Cardiac muscle cell (in vitro differentiated cells and primary cell): ENCODE results near the gene TESK1. TPM values are rescaled to one million over a fixed set of nuclear protein-coding genes. Genes with fewer than 3 reads are reported as not detected.

Experiments used
- DNase-seq, 2 donors: peaks; one replicate each; pipeline versions ENCODE4 v3.0.0 to v3.0.0-alpha.2; 2010 to 2017; ENCODE audit warnings: low read depth in 1 of 2, low spot score in 1 of 2
- H3K27ac ChIP-seq: fragments of 200-600 bp; sonication (generic); 2 replicates; pipeline ENCODE4 v1.5.1; 2016
- H3K27me3 ChIP-seq: fragments of 200-600 bp; sonication (generic); 2 replicates; pipeline ENCODE4 v1.6.0; 2016; ENCODE audit warnings: control low read depth
- H3K36me3 ChIP-seq: fragments of 200-600 bp; sonication (generic); 2 replicates; pipeline ENCODE4 v1.5.1; 2016; ENCODE audit warnings: control low read depth
- H3K4me1 ChIP-seq: fragments of 200-600 bp; sonication (generic); 2 replicates; pipeline ENCODE4 v1.8.1; 2017; ENCODE audit warnings: low read depth, mild to moderate bottlenecking, mixed run types
- H3K4me3 ChIP-seq: fragments of 200-600 bp; sonication (generic); 2 replicates; pipeline ENCODE4 v1.5.1; 2016; ENCODE audit warnings: mild to moderate bottlenecking
- H3K9me3 ChIP-seq: fragments of 200-600 bp; sonication (generic); 2 replicates; pipeline ENCODE4 v1.5.1; 2017; ENCODE audit warnings: low read depth, mild to moderate bottlenecking, control low read depth
- CTCF ChIP-seq: IDR thresholded peaks from 2 replicates; pipeline ENCODE4 v1.5.1; 2012; ENCODE audit warnings: low read depth, mild to moderate bottlenecking, low read length
- polyA plus RNA-seq: library from polyadenylated mRNA; unstranded; fragments of >200 nt; fragmentation: Nextera tagmentation; extraction: Ambion mirVana; gene quantifications from 2 replicates; pipeline ENCODE4 v1.2.1, GENCODE V29; 2016
- total RNA-seq: library from RNA; depleted of rRNA; stranded (reverse); fragments of >200 nt; gene quantifications from 2 replicates; pipeline ENCODE4 v1.2.3, GENCODE V29; 2016

TESK1 gene
- total and polyA plus RNA-seq, 2 experiments from 2014 or later: 30.3 to 42.5 TPM

DNA sequence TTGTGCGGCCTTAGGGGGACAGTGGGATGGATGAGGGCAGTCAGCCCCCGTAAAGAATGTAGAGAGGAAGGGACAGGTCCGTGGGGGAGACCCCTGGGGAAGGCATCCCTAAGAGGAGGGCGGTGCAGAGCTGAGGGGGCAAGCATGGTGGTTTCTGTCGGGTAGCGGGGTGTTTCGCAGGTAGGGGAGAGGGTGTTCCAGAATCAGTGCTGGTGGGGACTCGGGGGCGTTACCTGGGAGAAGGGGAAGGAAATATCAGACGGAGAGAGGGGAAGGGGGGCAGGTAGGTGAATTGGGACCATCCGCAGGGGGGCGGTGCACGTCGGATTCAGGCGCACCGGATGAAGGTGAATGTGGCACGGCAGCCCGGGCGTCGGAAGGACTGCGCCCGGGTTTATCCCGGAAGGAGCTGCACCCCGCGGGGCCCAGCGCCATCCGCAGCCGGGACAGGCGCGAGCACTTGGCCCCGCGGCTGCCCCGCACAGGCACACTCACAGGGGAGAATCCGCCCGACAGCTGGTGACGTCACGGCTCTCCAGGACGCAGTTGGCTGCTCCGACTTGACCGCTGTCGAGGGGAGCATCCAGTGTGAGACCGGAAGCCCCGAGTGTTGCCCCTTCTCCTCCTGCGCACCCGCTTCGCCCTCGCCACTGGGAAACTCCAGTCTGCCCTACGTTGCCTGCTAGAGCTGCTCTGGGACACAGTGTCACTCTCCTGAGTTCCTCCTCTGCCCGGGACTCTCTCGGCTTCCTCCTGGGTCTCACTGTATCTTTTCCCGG, 11.8 kb downstream of the TESK1 start:
- H3K27ac ChIP-seq: no peak overlapping the region
- TF ChIP-seq CTCF: no peak
- no peaks in the 10 kb centered on the region for H3K4me1 ChIP-seq
- H3K9me3 ChIP-seq: no peaks in the 10 kb centered on the region
- DNase-seq: peak; percentile 69 to 75
- H3K4me3 ChIP-seq: peak overlapping the region; percentile 28
- H3K27me3 ChIP-seq: peaks cover 42% of the 10 kb centered on the region
- H3K36me3 ChIP-seq: no peaks in the 10 kb centered on the region

DNA sequence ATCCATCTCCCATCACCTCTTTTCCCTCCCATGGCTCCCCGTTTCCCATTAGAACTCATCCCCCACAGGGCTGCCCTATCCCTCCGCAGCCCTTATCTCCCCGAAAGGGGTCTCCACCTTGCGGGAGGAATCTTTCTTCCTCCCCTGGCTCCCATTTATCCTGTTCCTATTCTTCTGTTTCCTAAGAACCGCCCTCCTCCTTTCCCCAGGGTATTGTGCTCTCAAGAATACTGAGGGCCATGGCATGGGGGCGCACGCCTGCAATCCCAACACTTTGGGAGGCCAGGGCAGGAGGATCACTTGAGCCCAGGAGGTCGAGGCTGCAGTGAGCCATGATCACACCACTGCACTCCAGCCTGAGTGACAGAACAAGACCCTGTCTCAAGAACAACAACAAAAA, 12.5 kb downstream of the TESK1 start:
- DNase-seq: no peak
- TF ChIP-seq CTCF: no peak
- Histone ChIP-seq H3K27ac (no peak overlapping the region), H3K9me3 (no peaks in the 10 kb centered on the region), H3K4me3 (no peak overlapping the region), H3K36me3 (no peaks in the 10 kb centered on the region), H3K4me1 (no peaks in the 10 kb centered on the region), H3K27me3 (peaks cover 42% of the 10 kb centered on the region)

GRCh38 chr9:35618325-35618727, 13.3 kb downstream of the TESK1 start, which contains the start of gene CD72:
CD72 (minus strand) TSS chr9:35618413; CDS start chr9:35618303, 110 bp downstream.
- Histone ChIP-seq H3K9me3 (no peaks in the 10 kb centered on the region), H3K36me3 (no peaks in the 10 kb centered on the region), H3K4me3 (peak within 1 kb of the TSS; percentile 28), H3K27ac (no peak within 1 kb of the TSS), H3K27me3 (peaks cover 42% of the 10 kb centered on the region), H3K4me1 (no peaks in the 10 kb centered on the region)
- no peak for TF ChIP-seq CTCF
- no peak for DNase-seq

DNA sequence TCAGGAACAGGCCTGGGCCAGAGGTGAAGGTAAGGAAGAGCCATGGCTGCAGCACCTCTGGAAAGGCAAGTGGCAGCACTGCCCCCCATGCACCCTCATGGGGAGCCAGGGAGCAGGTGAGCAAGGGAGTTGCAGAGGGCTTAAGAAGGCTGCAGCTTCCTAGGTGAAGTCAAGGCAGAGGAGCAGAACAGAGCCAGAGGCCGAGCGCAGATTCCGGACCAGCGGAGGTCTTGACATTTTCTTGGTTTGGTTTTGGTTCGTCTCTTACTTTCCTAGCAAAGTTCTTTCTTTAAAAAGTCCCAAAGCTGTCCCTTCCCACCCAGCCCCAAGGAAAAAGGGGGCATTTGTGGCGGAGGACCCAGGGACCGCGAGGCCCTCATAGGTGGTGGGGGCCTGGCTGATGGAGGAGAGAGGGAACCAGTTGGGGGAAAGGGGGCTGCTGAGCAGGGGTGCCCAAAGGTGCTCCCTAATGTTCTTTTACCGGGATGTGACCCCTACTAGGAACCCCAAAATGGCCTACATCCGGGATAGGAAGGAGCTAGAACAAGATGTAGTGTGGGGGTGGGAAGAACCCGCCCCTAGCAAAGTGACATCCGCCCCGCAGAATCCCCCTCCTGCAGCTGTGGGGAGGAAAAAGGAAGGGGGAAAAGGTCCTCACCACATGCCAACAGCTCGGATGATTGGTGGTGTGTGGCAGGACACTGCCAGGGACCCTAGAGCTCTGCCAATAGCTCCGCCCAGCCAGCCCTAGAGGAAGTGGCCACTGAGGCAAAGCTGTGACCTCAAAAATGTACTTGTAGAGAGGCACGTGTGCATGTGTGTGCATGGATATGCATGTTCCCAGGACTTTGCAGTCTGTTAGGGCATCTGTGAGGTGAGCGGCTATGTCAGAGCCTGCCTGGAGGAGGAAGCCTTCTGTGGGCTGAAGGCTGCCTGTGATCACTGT, 14.1 kb downstream of the TESK1 start:
- TF ChIP-seq CTCF: no peak
- H3K9me3 ChIP-seq: no peaks in the 10 kb centered on the region
- no peak overlapping the region for H3K27ac ChIP-seq
- H3K4me3 ChIP-seq: no peak overlapping the region
- no peaks in the 10 kb centered on the region for H3K4me1 ChIP-seq
- DNase-seq: no peak
- H3K36me3 ChIP-seq: no peaks in the 10 kb centered on the region
- H3K27me3 ChIP-seq: peaks cover 42% of the 10 kb centered on the region

- H3K4me1 ChIP-seq: no peaks in the 10 kb centered on the region
- H3K36me3 ChIP-seq: no peaks in the 10 kb centered on the region
- no peak overlapping the region for H3K4me3 ChIP-seq
- no peaks in the 10 kb centered on the region for H3K9me3 ChIP-seq
- no peak overlapping the region for H3K27ac ChIP-seq
- no peak for TF ChIP-seq CTCF
- no peak for DNase-seq
- H3K27me3 ChIP-seq: peaks cover 38% of the 10 kb centered on the region
These were observed 14.7 kb downstream of the TESK1 start for GRCh38 chr9:35619800-35620158.
